HG03457 (cell line): ENCODE measurements around the gene EMILIN2.
"Not testable (repeated sequence)": the region's sequence is repeated elsewhere in the genome, so short reads cannot be mapped to it uniquely, and the experiment has no call there.

Experiments used
- ATAC-seq: cut with Tn5 transposase; IDR thresholded peaks from one replicate; pipeline ENCODE4 v1.9.1; 2021; ENCODE audit warnings: moderate number of reproducible peaks; ENCODE audit not compliant: unreplicated experiment

Gene EMILIN2

DNA sequence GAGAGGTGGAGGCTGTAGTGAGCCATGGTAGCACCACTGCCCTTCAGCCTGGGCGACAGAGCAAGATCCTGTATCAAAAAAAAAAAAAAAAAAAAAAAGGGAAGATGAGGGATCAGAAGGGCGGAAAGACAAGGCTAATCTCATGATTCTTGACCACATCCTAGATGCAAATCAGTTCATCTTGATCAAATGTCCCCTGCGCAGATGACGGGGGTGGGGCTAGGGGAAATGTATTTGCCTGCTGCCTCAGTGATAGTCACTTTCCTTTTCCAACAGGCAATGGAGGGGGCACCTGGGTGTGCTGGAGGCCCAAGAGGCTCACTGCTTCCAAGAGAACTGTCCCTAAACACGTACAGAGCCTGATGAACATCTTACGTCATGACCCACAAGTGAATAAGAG is 3.7 kb upstream of the EMILIN2 start:
- no peak for ATAC-seq

DNA sequence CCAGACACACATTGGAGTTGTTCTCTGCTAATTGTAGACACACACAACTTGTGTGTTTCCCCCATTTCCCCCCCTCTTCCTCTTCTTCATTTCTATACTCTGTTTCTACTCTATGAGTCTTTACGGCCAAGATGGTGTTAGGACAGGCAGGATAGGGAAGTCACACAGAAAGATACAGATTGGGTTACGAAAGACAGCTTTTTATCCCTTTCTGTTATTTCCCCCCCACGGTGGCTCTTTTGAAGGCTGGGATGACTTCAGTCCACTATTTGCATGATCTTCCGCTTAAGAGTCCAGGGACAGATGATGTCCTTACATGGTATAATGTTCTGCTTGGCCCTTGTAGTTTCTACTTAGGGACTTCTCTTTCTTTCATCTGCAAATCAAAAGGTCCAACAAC is 1.6 kb upstream of the EMILIN2 start:
- no peak for ATAC-seq

DNA sequence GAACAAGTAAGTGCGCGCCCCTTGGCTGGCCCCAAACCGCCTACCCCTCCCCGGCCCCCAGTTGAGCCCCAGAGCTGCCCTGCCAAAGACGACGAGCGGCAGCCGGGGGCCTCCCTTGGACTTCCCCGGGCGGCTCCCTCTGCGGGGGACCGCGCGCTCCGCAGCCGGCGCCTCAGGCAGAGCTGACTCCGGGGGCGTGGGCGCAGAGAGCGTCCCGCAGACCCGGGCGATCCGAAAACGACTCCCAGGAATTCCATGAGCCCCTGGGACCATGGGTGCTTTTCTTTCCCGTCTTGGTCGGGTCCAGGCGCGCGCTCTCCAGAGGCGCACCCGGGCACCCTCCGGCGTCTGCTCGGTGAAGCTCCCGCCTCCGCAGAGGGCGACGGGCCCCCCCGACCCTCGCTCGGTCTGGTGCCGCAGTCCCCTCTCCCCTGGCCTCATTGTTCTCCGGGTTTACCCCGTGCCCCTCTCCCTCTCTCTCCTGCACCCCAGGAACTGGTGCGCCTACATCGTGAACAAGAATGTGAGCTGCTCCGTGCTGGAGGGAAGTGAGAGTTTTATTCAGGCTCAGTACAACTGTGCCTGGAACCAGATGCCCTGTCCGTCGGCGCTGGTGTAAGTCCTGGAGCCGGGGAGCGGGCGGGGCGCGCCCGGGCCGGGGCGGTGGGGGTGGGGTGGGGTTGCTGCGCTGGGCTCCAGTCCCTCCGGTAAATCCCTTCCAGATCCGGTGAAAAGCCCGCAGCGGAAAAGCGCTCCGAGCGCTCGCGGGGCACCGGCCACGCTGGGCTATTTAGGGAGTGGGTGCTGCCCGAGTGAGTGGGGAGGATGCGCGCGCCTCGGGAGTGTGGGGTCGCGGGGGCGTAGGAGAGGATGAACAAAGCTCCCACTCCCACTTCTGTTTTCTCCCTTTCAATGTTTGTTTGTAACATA is 776 bp downstream of the EMILIN2 start:
- ATAC-seq: no peak

DNA sequence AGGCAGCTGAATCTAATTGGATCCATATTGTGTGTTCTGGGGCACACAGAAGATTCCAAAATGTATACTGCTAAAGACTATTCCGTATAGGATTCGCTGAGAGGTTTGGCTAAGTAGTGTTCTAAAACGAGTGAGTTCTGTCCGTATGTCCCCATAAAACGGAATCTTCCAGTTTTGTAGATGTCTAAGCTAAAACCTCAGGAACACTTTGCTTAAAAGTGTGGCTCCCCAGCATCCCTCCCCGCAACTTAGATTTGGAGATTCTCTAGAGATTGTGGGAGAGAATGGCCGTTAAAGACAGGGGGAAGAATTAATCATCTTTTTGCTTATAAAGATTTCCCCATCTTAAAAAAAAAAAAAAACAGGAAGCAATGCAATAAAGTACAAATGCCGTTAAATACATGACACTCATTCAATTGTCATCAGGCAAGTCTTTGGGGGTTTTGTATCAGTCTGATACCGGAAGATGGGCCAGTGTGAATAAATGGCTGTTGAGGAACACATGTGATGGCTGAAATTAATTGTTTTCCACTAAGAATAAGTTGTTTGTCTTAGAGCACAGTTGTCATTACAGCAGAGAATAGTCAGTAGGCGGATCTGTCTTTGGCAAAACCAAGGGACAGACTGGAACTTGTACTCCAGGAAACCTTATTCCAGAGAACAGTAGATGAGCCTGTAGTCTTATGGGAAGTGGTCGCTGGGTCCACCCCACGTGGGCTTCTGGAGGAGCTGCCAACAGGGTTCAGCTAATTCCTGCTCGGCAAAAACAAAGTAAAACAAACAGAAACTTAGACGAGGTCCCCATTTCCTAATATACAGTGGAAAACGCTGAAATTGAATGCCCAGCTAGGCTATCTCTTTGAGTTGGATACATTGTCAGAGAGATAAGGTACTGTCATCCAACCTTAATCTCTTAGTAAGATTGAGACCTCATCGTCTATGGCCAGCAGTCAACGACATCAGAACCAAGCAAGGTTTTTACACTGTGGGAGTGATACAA is 1.7 kb downstream of the EMILIN2 start:
- no peak for ATAC-seq

DNA sequence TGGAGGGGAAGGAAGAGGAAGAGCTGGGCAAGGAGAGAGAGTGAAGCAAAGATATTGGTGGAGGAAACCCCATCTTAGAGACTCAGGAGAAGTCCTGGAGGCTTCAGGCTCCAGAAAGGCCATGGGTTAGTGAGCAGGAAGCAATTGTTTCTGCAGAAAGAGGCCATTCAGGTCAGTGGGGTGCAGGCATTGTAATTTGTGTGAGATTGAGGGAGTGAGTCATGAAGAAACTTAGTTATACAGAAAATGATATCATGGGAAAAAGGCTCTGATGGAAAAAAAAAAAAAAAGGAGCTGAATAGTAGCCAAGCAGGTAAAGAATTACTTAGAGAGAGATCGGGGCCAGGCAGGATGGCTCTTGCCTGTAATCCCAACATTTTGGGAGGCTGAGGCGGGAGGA is 4.0 kb downstream of the EMILIN2 start:
- no peak for ATAC-seq

DNA sequence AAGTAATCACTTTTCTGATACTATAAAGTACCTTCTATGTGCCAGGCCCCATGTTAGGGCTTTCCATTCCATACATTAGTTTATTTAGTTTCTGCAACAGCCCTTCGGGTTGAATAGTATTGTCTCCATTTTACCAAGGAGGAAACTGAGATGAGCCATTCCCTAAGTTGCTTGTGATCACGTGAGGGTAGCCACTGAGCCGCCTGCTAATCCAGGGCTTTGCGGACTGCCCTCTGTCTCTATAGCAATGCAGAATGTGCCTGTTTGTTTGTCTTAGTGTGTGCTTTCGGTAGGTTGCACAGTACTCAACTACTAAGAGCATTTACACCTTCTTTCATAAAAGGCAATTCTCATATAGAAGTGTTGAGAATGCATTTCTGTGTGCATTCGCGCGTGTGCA is 5.0 kb downstream of the EMILIN2 start:
- no peak for ATAC-seq

DNA sequence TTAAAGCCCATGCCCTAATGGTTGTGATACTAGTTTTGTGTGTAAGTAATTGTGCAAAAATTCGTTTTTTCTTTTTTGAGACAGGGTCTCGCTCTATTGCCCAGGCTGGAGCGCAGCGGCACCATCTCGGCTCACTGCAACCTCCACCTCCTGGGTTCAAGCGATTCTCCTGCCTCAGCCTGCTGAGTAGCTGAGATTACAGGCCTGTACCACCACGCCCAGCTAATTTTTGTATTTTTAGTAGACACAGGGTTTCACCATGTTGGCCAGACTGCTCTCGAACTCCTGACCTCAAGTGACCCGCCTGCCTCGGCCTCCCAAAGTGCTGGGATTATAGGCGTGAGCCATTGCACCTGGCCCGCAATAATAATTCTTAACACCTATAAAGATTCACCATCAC is 5.7 kb downstream of the EMILIN2 start:
- not testable (repeated sequence) for ATAC-seq

DNA sequence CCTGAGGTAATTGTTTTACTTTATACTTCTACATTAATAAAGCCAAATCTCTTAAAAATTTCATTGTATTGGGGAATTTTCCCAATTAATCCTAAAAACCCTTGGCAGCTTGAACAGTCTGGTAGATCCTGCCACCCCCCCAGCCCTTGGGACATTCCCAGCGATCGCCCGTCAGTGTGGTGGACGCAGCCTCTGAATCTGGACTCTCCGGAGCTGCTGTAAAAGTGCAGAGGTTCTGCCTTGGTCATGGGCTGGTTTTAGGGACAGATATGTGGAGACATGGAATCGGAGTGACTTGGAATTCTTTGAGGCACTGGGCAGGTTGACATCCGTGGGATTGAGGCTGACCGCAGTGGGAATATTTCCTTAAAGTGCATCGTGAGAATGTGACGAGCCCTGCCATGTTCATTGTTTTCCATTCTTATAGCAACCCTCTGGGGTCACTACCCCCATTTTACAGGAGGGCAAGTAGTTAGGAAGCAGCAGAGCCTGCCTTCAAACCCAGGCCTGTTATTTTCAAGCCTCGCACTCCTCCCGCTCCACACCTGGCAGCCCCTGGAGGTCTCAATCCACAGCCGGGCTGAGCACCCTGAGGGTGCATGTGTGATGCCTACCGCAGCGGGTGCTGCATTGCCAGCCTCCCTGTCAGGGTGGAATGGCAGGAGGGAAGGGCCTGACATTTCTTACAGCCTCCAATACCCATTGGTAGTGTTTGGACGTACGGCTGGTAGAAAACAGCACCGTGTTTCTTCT is 6.5 kb downstream of the EMILIN2 start:
- ATAC-seq: no peak

DNA sequence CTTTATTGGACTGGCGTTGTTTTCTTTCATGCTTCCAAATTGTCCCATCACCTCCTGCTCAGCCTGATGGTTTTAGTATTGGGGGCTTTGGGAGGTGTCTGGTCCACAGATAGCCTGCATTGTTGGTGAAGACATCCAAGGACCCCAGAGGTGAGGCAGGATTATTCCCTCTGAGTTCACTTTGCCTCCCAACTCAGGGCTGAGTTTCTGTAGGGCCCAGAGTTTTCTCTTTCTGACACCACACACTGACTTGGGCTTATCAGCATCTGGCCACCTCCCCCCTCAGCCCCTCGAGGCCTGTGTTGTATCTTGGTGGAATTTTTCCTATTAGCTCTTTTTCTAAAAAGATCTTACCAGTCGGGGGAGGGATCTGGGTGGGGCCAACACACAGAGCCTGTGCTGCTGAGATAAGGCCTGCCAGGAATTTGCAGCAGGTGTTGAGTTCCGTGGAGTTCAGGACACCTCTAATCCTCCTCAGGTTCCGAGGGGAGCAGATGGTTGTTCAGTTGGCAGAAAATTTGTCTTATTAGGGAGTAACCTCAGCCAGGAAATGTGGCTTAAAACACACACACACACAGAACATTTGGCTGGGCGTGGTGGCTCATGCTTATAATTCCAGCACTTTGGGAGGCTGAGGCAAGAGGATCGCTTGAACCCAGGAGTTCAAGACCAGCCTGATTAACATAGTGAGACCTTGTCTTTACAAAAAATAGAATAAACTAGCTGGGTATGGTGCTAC is 7.3 kb downstream of the EMILIN2 start:
- no peak for ATAC-seq

DNA sequence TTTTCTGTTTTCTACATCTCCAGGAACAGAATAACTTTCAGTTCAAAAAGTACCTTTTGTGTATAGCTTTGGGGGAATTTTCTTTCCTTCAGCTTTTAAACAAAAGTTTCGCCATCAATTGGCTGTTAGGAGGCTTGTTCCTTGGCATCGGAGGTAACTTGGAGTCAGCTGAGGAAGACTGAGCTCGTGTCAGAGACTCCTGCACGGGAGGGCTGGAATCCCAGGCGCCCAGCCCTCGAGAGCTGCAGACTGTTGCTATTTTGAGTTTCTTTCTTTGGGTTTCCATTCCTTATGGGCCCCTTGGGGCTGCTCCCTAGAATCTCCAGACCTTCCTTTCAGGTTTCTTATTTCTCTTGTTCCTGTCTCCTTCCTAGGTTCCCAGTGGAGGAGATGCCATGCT is 8.1 kb downstream of the EMILIN2 start:
- ATAC-seq: no peak

DNA sequence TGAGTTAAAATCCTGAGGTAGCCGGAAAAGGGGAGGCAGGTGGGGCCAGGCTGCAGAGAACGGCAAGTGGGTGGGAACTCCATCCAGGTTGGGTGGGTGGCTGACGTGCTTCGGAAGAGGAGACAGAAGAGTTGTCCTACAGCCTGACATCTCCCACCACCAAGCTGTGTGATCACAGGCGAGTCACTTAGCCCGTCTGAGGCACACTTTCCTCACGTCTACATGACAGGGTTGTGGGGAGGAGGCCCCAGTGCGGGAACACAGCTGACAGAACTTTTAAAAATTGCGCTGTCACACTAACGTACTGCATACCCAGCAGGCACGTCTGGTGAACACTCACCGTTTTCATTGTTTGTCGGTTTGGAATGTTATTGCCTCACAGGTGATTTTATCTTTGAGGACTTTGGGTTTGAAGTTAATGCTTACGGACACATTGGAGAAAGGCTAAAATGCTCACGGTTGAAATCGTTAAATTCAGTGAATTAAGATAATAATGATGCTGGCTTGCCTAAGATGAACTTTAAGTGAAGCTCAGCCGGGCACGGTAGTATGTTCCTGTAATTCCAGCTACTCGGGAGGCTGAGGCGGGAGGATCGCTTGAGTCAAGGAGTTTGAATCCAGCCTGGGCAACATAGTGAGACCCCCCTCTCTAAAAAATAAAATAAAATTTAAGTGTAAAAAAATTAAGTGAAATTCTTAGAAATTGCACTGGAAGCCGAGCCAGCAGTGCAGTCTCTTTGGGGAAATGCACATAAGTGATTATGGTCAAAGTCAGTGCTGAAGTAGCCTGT is 8.9 kb downstream of the EMILIN2 start:
- no peak for ATAC-seq

DNA sequence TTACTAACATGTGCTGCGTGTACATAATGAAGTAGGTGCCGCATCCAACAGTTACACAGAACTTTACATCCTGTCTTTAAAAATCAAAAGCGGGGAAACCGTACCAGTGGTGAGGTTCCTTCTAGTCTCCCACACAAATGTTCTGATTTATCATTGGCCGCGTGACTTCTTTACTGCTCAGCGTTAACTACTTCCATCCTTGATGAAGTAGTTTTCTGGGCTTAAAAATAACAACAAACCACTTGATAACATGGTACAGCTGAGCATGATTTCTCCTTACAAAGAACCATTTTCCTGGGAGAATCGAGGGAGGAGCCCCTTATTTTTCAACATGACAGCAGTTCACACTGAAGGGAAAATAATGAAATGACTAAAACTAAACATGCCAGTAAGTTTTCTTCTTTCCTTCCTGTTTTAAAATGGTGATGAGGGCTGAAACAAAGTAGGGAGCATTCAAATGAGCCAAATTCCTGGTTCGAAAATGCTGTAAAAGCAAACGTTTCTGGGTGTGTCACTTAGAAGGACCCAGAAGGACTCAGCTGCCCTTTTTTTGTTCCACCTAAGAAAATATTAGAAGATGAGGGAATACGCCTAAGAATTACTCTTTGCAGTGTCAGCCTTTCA is 9.9 kb downstream of the EMILIN2 start:
- ATAC-seq: no peak

DNA sequence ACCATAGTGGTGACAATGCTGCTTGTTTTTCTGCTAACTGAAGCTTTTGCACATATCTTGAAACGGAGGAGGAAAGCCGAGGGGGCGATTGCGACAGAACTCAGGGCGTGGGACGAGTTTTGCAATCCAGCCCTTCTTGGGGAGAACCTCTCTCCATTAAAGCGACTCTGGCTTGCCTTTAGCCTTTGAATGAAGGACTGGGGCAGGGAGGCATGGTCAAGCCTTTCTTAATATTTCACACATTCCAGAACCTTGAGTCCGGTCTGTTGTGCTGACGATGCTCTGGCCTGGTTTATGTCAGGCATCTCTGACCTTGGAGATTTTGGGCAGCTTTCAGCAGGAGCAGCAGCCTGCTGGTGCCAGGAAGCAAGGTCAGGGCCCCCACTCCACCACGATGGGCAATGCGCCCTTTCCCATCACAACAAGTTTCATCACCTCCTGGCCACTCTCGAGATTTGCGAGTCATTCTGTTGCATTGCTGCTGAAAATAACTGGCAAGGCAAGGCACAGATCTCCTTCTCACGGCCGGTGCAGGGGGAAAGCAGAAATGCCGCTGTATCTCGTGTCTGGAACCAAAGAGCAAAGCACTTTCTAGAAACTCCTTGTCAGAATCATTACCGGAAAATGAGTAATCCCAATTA is 10.8 kb downstream of the EMILIN2 start:
- ATAC-seq: no peak

DNA sequence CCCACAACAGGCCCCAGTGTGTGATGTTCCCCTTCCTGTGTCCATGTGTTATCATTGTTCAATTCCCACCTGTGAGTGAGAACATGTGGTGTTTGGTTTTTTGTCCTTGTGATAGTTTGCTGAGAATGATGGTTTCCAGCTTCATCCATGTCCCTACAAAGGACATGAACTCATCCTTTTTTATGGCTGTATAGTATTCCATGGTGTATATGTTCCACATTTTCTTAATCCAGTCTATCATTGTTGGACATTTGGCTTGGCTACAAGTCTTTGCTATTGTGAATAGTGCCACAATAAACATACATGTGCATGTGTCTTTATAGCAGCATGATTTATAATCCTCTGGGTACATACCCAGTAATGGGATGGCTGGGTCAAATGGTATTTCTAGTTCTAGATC is 13.6 kb downstream of the EMILIN2 start:
- not testable (repeated sequence) for ATAC-seq

DNA sequence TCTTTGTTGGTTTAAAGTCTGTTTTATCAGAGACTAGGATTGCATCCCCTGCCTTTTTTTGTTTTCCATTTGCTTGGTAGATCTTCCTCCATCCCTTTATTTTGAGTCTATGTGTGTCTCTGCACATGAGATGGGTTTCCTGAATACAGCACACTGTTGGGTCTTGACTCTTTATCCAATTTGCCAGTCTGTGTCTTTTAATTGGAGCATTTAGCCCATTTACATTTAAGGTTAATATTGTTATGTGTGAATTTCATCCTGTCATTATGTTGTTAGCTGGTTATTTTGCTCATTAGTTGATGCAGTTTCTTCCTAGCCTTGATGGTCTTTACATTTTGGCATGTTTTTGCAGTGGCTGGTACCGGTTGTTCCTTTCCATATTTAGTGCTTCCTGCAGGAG is 17.2 kb downstream of the EMILIN2 start:
- not testable (repeated sequence) for ATAC-seq

DNA sequence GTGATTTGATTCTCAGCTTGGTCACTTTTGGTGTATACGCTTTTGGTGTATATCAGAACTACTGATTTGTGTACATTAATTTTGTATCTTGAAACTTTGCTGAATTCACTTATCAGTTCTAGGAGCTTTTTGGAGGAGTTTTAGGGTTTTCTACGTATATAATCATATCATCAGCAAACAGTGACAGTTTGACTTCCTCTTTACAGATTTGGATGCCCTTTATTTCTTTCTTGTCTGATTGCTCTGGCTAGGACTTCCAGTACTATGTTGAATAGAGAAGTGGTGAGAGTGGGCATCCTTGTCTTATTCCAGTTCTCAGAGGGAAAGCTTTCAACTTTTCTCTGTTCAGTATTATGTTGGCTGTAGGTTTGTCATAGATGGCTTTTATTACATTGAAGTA is 19.7 kb downstream of the EMILIN2 start:
- ATAC-seq: not testable (repeated sequence)

DNA sequence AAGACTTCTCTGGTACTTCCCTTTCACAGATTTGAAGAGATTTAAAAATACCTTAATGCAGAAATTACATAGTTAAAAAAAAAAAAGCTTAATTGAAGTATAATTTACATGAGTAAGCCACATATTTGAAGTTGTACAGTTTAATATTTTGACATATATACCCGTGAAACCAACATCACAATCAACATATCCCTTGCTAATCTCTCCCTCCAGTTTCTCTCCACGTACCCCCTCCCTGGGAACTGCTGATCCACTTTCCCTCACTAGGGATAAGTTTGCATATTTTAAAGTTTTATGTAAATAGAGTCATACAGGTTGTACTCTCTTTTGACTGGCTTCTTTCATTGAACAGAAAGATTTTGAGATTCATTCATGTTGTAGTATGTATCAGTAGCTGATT is 22.4 kb downstream of the EMILIN2 start:
- ATAC-seq: no peak

DNA sequence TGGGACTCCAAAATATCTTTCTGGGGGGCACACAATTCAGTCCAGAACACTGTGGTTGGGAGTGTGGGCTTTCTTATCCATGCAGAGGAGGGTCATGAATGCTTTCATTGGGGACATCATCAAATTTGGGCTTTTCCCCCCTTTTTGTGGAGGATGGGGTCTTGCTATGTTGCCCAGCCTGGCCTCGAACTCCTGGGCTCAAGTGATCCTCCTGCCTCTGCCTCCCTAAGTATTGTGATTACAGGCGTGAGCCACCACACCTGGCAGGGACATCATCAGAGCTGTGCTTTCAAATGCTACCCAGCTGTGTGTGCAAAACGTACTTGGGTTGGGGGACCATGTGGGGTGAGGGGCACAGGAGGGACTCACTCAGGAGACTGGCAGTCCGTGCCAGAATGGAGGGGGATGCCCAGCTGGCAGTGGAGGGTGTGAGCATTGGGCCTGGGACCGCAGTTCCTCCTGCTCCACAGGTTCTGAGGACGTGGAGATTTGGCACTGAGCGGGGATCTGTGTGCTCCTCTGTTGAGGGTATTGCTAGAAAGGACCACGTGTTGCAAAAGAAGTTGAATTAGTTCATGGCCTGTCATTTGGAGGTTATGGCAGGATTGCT is 24.4 kb downstream of the EMILIN2 start:
- no peak for ATAC-seq
